ENCODE measurements around the gene CYLD.
A peak's percentile ranks its signal among the peaks of the same experiment; 100 is the strongest.

The CYLD gene

DNA sequence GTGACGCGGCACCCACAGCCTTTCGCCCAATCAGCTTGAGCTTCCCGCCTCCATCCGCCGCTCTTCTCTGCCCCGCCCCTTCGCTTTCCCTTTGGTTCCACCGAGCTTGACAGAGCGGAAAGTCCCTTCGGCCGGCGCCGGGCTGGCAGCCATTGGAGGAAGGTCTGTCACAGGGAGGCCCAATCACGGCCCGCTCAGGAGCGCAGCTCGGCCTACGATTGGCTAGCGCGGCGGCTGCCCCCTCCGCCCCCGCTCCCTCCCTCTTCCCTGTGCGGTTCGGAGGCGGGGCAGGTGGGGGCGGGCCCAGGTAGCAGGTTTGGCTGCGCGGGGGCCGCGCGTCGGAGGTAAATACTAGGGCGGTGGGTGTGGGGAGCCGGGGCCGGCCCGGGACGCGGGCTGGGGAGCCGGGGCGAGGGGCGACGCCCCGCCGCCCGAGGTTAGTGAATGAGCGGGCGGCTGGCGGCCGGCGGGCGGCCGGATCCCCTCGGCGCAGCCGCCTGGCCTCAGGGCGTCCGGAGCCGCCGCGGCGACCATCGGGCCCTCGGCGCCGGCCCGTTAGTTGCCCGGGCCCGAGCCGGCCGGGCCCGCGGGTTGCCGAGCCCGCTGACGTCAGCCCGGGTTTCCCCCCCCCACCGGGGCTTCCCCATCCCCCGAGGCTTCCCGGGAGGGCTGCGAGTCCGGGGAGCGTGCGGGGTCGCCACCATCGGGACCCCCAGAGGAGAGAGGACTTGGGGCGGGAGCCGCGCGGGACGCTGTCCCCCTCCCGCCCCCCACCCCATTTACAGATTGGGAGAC, at the start of gene CYLD:
Gene CYLD, plus strand, starts transcription at position 306 of the 795 bp plus-strand sequence. CDS start 7,613 bp downstream, outside the sequence.
- peak within 1 kb of the TSS; percentile 88 for H3K27ac ChIP-seq (ENCODE audit: low read depth, low read length)
- no peaks in the 10 kb centered on the region for H3K27me3 ChIP-seq (ENCODE audit: insufficient read depth, low read length)
- peaks cover 14% of the 10 kb centered on the region for H3K79me2 ChIP-seq (ENCODE audit: control insufficient read depth, insufficient read depth, low read length, unreplicated experiment)
- H3K4me3 ChIP-seq (ENCODE audit: low read depth, low read length): peak within 1 kb of the TSS; percentile 95
- H3K4me1 ChIP-seq (ENCODE audit: control insufficient read depth, insufficient read depth, low read length, unreplicated experiment): peaks cover 35% of the 10 kb centered on the region
- no peaks in the 10 kb centered on the region; the same call in 1 of the 2 replicates for H3K36me3 ChIP-seq (ENCODE audit: insufficient read depth, low read length)
- H2AFZ ChIP-seq (ENCODE audit: low read length, unreplicated experiment): peak within 1 kb of the TSS; percentile 98

DNA sequence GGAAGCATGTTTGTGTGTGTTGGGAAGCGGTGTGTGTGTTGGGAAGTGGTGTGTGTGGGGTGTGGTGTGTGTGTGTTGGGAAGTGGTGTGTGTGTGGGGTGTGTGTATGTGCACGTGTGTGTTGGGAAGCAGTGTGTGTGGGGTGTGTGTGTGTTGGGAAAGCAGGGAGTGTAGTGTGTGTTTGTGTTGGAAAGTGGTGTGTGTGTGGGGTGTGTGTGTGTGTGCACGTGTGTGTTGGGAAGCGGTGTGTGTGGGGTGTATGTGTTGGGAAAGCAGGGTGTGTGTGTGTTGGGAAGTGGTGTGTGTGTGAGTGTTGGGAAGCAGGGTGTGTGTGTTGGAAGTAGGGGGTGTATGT, 49.3 kb upstream of the CYLD start:
- Histone ChIP-seq H3K36me3 (ENCODE audit: insufficient read depth, low read length) (no peaks in the 10 kb centered on the region), H3K4me3 (ENCODE audit: low read depth, low read length) (no peak overlapping the region), H3K27ac (ENCODE audit: low read depth, low read length) (no peak overlapping the region), H2AFZ (ENCODE audit: low read length, unreplicated experiment) (no peak overlapping the region), H3K27me3 (ENCODE audit: insufficient read depth, low read length) (peaks cover 36% of the 10 kb centered on the region), H3K4me1 (ENCODE audit: control insufficient read depth, insufficient read depth, low read length, unreplicated experiment) (peaks cover 11% of the 10 kb centered on the region), H3K79me2 (ENCODE audit: control insufficient read depth, insufficient read depth, low read length, unreplicated experiment) (no peaks in the 10 kb centered on the region)

DNA sequence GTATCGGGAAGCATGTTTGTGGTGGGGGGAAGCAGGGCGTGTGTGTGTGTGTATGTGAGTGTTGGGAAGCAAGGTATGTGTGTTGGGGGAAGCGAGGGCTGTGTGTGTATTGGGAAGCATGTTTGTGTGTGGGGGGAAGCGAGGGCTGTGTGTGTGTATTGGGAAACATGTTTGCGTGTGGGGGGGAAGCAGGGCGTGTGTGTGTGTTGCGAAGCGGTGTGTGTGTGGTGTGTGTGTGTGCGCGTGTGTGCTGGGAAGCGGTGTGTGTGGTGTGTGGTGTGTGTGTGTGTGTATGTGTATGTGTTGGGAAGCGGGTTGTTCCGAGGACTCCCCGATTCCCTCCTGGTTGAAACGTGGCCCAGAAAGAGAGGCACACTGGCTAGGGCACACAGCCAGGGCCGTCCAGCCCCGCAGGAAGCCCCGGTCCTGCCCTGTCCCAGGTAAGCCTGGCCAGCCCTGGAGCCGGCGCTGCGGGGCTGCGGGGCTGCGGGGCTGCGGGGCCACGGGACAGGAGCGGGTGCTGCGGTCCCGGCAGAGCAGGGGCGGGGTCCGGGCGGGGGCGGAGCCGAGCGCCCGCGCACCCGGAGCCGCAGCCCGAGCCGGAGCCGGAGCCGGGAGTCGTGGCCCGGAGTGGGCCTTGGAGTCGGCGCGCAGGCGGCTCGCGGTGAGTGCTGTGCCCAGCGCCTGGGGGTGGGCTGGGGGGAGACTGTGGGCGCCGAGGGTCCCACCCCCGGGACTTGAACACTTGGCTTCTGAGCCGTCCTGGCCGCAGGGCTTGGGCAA, 48.7 kb upstream of the CYLD start, which contains the start of gene NOD2:
Gene NOD2, plus strand, starts transcription at position 608 of the 783 bp plus-strand sequence. CDS start 5,890 bp downstream, outside the sequence.
- peak within 1 kb of the TSS; percentile 78 for H2AFZ ChIP-seq (ENCODE audit: low read length, unreplicated experiment)
- H3K4me1 ChIP-seq (ENCODE audit: control insufficient read depth, insufficient read depth, low read length, unreplicated experiment): peaks cover 12% of the 10 kb centered on the region
- no peak within 1 kb of the TSS for H3K27ac ChIP-seq (ENCODE audit: low read depth, low read length)
- H3K79me2 ChIP-seq (ENCODE audit: control insufficient read depth, insufficient read depth, low read length, unreplicated experiment): no peaks in the 10 kb centered on the region
- H3K27me3 ChIP-seq (ENCODE audit: insufficient read depth, low read length): peaks cover 30% of the 10 kb centered on the region
- peak within 1 kb of the TSS; percentile 74 for H3K4me3 ChIP-seq (ENCODE audit: low read depth, low read length)
- H3K36me3 ChIP-seq (ENCODE audit: insufficient read depth, low read length): no peaks in the 10 kb centered on the region

DNA sequence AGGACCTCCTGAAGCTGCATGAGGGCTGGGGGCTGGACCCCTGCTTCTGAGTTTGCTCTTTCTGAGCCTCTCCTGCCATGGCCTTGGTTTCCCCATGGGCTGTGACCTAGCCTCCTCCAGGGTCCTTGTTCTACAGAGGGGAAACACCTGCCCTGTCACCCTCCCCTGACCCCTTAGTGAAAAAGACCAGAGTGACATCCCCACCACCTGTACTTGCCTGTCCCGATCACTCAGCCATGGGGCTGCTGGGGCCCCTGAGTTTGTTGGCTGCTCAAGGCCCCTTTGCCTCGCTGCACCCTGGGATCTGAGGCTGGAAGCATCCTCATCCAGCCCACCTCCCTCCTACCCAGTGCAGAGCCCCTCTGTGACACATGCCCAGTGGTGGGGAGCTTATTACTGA, 47.7 kb upstream of the CYLD start:
- Histone ChIP-seq H3K36me3 (ENCODE audit: insufficient read depth, low read length) (no peaks in the 10 kb centered on the region), H3K4me1 (ENCODE audit: control insufficient read depth, insufficient read depth, low read length, unreplicated experiment) (peaks cover 12% of the 10 kb centered on the region), H3K27me3 (ENCODE audit: insufficient read depth, low read length) (peaks cover 24% of the 10 kb centered on the region), H3K4me3 (ENCODE audit: low read depth, low read length) (no peak overlapping the region), H3K27ac (ENCODE audit: low read depth, low read length) (no peak overlapping the region), H3K79me2 (ENCODE audit: control insufficient read depth, insufficient read depth, low read length, unreplicated experiment) (no peaks in the 10 kb centered on the region), H2AFZ (ENCODE audit: low read length, unreplicated experiment) (no peak overlapping the region)

DNA sequence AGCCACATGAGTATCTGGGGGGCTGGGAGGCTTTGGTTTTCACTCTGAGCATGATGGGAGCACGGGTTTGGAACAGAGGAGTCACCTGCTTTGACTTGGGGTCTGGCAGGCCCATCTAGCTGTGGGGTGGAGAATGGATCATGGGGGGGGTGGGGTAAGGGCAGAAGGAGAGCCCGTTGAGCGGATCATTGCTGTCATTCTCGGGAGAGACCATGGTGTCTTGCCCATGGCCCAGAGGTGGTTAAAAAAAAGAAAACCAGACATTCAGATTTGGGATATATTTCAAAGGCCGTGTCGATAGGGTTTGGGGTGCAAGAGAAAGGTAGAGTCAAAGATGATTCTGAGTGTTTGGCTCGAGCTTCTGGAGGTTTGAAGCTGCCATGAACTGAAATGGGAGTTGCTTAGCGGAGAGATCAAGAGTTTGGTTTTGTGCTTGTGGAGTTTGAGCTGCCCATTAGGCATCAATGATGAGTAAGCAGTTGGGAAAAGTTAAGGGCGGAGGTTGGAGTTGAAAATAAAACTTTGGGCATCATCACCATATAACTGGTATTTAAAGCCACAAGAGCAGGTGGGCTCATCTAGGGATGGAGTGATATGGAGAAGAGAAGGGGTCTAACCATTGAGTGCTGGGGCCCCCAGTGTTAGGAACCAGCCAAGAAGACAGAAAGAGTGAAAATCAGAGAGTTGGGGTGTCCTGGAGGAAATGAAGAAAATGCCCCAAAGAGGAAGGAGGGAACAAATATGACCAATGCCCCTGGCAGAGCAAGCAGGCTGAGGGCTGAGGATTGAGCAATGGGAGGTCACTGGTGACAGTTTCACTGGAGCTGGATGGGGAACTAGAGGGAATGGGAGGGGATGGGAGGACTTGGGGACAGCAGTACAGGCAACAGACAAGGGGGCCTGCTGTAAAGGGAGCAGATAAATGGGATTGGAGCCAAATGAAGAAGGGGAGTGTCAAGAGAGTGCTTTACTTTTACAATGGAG, 46.6 kb upstream of the CYLD start:
- H3K79me2 ChIP-seq (ENCODE audit: control insufficient read depth, insufficient read depth, low read length, unreplicated experiment): no peaks in the 10 kb centered on the region
- H3K4me3 ChIP-seq (ENCODE audit: low read depth, low read length): no peak overlapping the region
- no peak overlapping the region for H3K27ac ChIP-seq (ENCODE audit: low read depth, low read length)
- no peaks in the 10 kb centered on the region for H3K36me3 ChIP-seq (ENCODE audit: insufficient read depth, low read length)
- H3K4me1 ChIP-seq (ENCODE audit: control insufficient read depth, insufficient read depth, low read length, unreplicated experiment): peaks cover 12% of the 10 kb centered on the region
- peaks cover 14% of the 10 kb centered on the region for H3K27me3 ChIP-seq (ENCODE audit: insufficient read depth, low read length)
- H2AFZ ChIP-seq (ENCODE audit: low read length, unreplicated experiment): no peak overlapping the region

DNA sequence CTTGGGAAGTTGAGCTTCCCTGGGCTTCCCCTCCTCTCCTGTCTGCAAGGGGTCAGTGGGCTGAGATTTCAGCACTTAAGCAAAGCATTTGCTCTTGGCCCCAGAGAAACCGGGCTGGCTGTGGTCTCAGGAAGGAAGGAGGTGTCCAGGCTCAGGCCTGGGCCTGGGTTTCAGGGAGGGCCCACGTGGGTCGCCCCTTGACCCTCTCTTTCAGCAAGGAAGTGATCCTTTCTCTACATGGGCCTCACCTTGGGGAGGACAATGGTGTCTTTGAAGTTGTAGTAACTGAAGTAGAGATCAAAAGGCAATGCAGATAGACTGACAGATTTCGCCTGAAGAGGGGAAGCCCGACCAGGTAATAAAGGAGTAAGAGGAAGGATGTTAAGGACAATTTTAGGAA, 45.8 kb upstream of the CYLD start:
- peaks cover 14% of the 10 kb centered on the region for H3K27me3 ChIP-seq (ENCODE audit: insufficient read depth, low read length)
- no peak overlapping the region for H2AFZ ChIP-seq (ENCODE audit: low read length, unreplicated experiment)
- H3K4me3 ChIP-seq (ENCODE audit: low read depth, low read length): no peak overlapping the region
- H3K36me3 ChIP-seq (ENCODE audit: insufficient read depth, low read length): no peaks in the 10 kb centered on the region
- no peak overlapping the region for H3K27ac ChIP-seq (ENCODE audit: low read depth, low read length)
- H3K79me2 ChIP-seq (ENCODE audit: control insufficient read depth, insufficient read depth, low read length, unreplicated experiment): no peaks in the 10 kb centered on the region
- peaks cover 12% of the 10 kb centered on the region for H3K4me1 ChIP-seq (ENCODE audit: control insufficient read depth, insufficient read depth, low read length, unreplicated experiment)

DNA sequence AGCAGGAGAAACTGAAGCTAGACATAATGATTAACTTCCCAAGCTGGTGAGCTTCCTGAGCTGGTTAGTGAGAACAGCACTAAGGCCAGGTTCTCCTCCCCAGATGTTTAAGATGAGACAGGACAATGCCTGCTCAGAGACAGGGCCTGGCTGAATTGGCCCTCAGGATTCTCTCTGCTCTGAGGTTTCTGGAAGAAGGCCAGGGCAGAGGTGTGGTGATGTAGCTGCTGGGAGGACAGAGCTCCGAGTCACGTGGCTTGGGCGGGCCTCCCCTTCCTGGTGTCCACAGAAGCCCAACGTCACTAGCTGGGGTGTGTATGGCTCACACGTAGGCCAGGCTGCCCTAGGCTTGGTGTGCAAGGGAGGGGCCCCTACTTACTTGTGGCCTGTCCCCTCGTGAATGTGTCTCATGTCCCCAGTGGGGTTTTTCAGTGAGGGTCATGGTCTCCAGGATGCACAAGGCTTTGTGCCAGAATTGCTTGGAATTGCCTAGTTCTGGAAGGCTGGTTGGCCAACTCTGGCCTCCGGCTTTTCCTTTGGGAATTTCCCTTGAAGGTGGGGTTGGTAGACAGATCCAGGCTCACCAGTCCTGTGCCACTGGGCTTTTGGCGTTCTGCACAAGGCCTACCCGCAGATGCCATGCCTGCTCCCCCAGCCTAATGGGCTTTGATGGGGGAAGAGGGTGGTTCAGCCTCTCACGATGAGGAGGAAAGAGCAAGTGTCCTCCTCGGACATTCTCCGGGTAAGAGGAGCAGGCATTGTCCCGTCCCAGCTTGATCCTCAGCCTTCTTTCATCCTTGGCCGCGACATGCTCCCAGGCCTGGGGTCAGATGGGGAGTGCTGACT, 45.1 kb upstream of the CYLD start:
- Histone ChIP-seq H3K36me3 (ENCODE audit: insufficient read depth, low read length) (no peaks in the 10 kb centered on the region), H3K27me3 (ENCODE audit: insufficient read depth, low read length) (peaks cover 14% of the 10 kb centered on the region), H2AFZ (ENCODE audit: low read length, unreplicated experiment) (no peak overlapping the region), H3K4me3 (ENCODE audit: low read depth, low read length) (no peak overlapping the region), H3K79me2 (ENCODE audit: control insufficient read depth, insufficient read depth, low read length, unreplicated experiment) (no peaks in the 10 kb centered on the region), H3K27ac (ENCODE audit: low read depth, low read length) (peak overlapping the region; percentile 10; the same call in 1 of the 2 replicates), H3K4me1 (ENCODE audit: control insufficient read depth, insufficient read depth, low read length, unreplicated experiment) (peaks cover 12% of the 10 kb centered on the region)

DNA sequence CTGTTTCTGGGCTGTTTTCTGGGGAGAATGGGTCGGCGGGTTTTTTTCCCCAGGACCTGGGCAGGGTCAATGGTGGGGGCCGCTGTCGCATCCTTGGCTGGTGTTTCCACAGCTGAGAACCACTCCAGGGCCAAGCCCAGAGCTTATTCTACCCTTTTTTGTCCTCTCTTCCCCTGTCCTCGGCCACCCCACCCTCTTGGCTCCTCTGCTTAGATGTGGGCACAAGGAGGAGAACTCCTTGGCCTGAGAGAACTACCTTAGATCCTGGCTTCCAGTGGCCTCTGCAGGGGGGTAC, 44.5 kb upstream of the CYLD start:
- peak overlapping the region; percentile 69; the same call in 1 of the 2 replicates for H3K4me3 ChIP-seq (ENCODE audit: low read depth, low read length)
- no peaks in the 10 kb centered on the region for H3K79me2 ChIP-seq (ENCODE audit: control insufficient read depth, insufficient read depth, low read length, unreplicated experiment)
- H2AFZ ChIP-seq (ENCODE audit: low read length, unreplicated experiment): peak overlapping the region; percentile 86
- peaks cover 12% of the 10 kb centered on the region for H3K4me1 ChIP-seq (ENCODE audit: control insufficient read depth, insufficient read depth, low read length, unreplicated experiment)
- no peaks in the 10 kb centered on the region for H3K36me3 ChIP-seq (ENCODE audit: insufficient read depth, low read length)
- H3K27ac ChIP-seq (ENCODE audit: low read depth, low read length): peak overlapping the region; percentile 24; the same call in 1 of the 2 replicates
- H3K27me3 ChIP-seq (ENCODE audit: insufficient read depth, low read length): peaks cover 14% of the 10 kb centered on the region

DNA sequence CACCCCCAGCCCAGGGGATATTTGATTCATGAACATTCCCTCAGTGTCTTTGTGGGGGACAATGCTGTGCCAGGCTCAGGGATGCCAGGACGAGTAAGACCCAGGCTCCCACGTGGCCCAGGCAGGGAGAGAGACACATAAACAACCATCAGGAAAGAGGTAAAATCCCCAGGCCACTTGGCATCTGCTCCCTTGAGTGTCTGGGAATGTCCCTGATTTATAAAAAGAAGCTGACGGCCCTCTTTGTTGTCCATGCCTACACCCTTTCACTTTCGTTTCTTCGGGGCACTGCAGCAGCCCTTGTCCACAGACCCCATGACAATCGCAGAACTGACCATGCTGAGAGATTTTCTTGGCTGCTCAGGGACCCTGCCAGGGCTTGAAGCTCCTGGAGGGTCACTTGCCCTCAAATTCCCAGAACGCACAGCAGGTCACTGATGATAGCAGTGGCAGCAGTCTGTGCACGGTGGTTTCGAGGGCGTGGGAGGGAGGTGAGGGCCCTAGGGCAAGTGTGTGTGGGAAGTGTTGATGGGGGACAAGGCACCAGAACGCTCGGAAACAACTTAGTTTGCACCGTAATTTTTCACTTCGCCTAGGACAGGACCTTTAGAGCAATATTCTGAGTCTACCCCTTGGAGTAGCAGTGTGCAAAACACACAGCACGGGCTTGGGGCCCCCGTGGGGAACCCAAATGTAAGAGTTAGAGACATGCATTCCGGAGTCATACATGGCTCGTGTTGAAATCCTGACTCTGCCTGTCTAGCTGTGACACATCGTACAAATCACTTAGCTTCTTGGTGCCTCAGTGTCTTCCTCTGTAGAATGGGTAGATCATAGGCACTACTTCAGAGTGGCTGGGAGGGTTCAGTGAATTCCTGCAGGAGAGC, 43.8 kb upstream of the CYLD start:
- Histone ChIP-seq H2AFZ (ENCODE audit: low read length, unreplicated experiment) (peak overlapping the region; percentile 86), H3K27ac (ENCODE audit: low read depth, low read length) (peak overlapping the region; percentile 24; the same call in 1 of the 2 replicates), H3K79me2 (ENCODE audit: control insufficient read depth, insufficient read depth, low read length, unreplicated experiment) (no peaks in the 10 kb centered on the region), H3K36me3 (ENCODE audit: insufficient read depth, low read length) (no peaks in the 10 kb centered on the region), H3K4me3 (ENCODE audit: low read depth, low read length) (peak overlapping the region; percentile 69), H3K4me1 (ENCODE audit: control insufficient read depth, insufficient read depth, low read length, unreplicated experiment) (peaks cover 12% of the 10 kb centered on the region), H3K27me3 (ENCODE audit: insufficient read depth, low read length) (peaks cover 14% of the 10 kb centered on the region)
